H9 (cell line): ENCODE measurements around the gene SNORC. TPM values are rescaled to one million over a fixed set of nuclear protein-coding genes. Genes with fewer than 3 reads are reported as not detected.

Source experiments
- DNase-seq: peaks from one replicate; pipeline ENCODE4 v3.0.0-alpha.2; 2017
- H2AFZ ChIP-seq: one replicate; pipeline ENCODE4 v1.6.1; 2013; ENCODE audit warnings: mild to moderate bottlenecking, low read length, control low read depth, moderate library complexity
- H2AK5ac ChIP-seq: 2 replicates; pipeline ENCODE4 v1.6.1; 2013; ENCODE audit warnings: low read length, control low read depth, mixed read lengths; ENCODE audit not compliant: insufficient read length
- H2BK120ac ChIP-seq: one replicate; pipeline ENCODE4 v1.6.1; 2013; ENCODE audit warnings: low read depth, mild to moderate bottlenecking, low read length, control low read depth, inconsistent platforms; ENCODE audit not compliant: poor library complexity, severe bottlenecking
- H2BK12ac ChIP-seq: 2 replicates; pipeline ENCODE4 v1.6.1; 2013; ENCODE audit warnings: low read length, control low read depth, mixed read lengths, low read depth; ENCODE audit not compliant: insufficient read length
- H2BK15ac ChIP-seq: 2 replicates; pipeline ENCODE4 v1.6.1; 2013; ENCODE audit warnings: low read depth, low read length, control low read depth
- H2BK20ac ChIP-seq: one replicate; pipeline ENCODE4 v1.6.1; 2013; ENCODE audit warnings: low read depth, mild to moderate bottlenecking, low read length, control low read depth, inconsistent platforms; ENCODE audit not compliant: poor library complexity, severe bottlenecking
- H2BK5ac ChIP-seq: 2 replicates; pipeline ENCODE4 v1.6.1; 2013; ENCODE audit warnings: low read length, control low read depth, mixed read lengths; ENCODE audit not compliant: insufficient read length
- H3K14ac ChIP-seq: 2 replicates; pipeline ENCODE4 v1.6.1; 2013; ENCODE audit warnings: low read length, control low read depth; ENCODE audit not compliant: insufficient read depth
- H3K18ac ChIP-seq: 2 replicates; pipeline ENCODE4 v1.6.1; 2013; ENCODE audit warnings: low read depth, mild to moderate bottlenecking, mixed read lengths, low read length, control low read depth; ENCODE audit not compliant: insufficient read length
- H3K23ac ChIP-seq: 2 replicates; pipeline ENCODE4 v1.6.1; 2013; ENCODE audit warnings: low read length, control low read depth, mixed read lengths, low read depth; ENCODE audit not compliant: insufficient read length
- H3K23me2 ChIP-seq: 2 replicates; pipeline ENCODE4 v1.6.1; 2013; ENCODE audit warnings: low read depth, mild to moderate bottlenecking, mixed read lengths, low read length, control low read depth; ENCODE audit not compliant: insufficient read length, poor library complexity, severe bottlenecking
- H3K27ac ChIP-seq: 2 replicates; pipeline ENCODE4 v1.5.1; 2013; ENCODE audit warnings: low read length, control low read depth, mixed read lengths, low read depth; ENCODE audit not compliant: insufficient read length
- H3K27me3 ChIP-seq: 2 replicates; pipeline ENCODE4 v1.6.1; 2013; ENCODE audit warnings: low read length, control low read depth, inconsistent platforms; ENCODE audit not compliant: insufficient read depth
- H3K4ac ChIP-seq: 2 replicates; pipeline ENCODE4 v1.6.1; 2013; ENCODE audit warnings: low read depth, mild to moderate bottlenecking, control low read depth, inconsistent platforms, low read length, moderate library complexity
- H3K4me1 ChIP-seq: 2 replicates; pipeline ENCODE4 v1.6.1; 2013; ENCODE audit warnings: low read length, control low read depth, inconsistent platforms; ENCODE audit not compliant: insufficient read depth
- H3K4me2 ChIP-seq: 2 replicates; pipeline ENCODE4 v1.6.1; 2013; ENCODE audit warnings: low read length, control low read depth, mixed read lengths; ENCODE audit not compliant: insufficient read length, insufficient read depth
- H3K56ac ChIP-seq: 2 replicates; pipeline ENCODE4 v1.6.1; 2013; ENCODE audit warnings: low read depth, mild to moderate bottlenecking, mixed read lengths, low read length, control low read depth; ENCODE audit not compliant: insufficient read length
- H3K79me1 ChIP-seq: 2 replicates; pipeline ENCODE4 v1.6.1; 2013; ENCODE audit warnings: low read depth, mild to moderate bottlenecking, moderate library complexity, low read length, control low read depth, inconsistent platforms; ENCODE audit not compliant: insufficient read depth, poor library complexity, severe bottlenecking
- H3K79me2 ChIP-seq: 2 replicates; pipeline ENCODE4 v1.6.1; 2013; ENCODE audit warnings: low read length, control low read depth, inconsistent platforms; ENCODE audit not compliant: insufficient read depth
- H3K9ac ChIP-seq: 2 replicates; pipeline ENCODE4 v1.6.1; 2013; ENCODE audit warnings: low read length, control low read depth, mixed read lengths; ENCODE audit not compliant: insufficient read length; ENCODE audit errors: extremely low read depth
- H3K9me3 ChIP-seq: one replicate; pipeline ENCODE4 v1.6.1; 2013; ENCODE audit warnings: low read depth, low read length, inconsistent platforms; ENCODE audit not compliant: control insufficient read depth
- H3T11ph ChIP-seq: one replicate; pipeline ENCODE4 v1.6.1; 2013; ENCODE audit warnings: mild to moderate bottlenecking, low read length, control low read depth, inconsistent platforms
- H4K20me1 ChIP-seq: one replicate; pipeline ENCODE4 v1.6.1; 2013; ENCODE audit not compliant: control insufficient read depth, insufficient read length, insufficient read depth
- H4K5ac ChIP-seq: 2 replicates; pipeline ENCODE4 v1.6.1; 2013; ENCODE audit warnings: low read depth, mild to moderate bottlenecking, mixed read lengths, low read length, control low read depth; ENCODE audit not compliant: insufficient read length
- H4K8ac ChIP-seq: replicated peaks from 2 replicates; pipeline ENCODE4 v1.6.1; 2013; ENCODE audit warnings: low read length, control low read depth, mixed read lengths, low read depth; ENCODE audit not compliant: insufficient read length
- H4K91ac ChIP-seq: 2 replicates; pipeline ENCODE4 v1.6.1; 2013; ENCODE audit warnings: low read depth, mild to moderate bottlenecking, moderate library complexity, mixed read lengths, low read length, control low read depth; ENCODE audit not compliant: insufficient read length
- H3K27ac Mint-ChIP-seq, 3 experiments: 2 replicates in 2 of 3; 3 replicates in 1 of 3; pipeline ENCODE4 v1.8.0; 2020 to 2021; ENCODE audit warnings: mixed read lengths in 3 of 3, mild to moderate bottlenecking in 1 of 3, moderate library complexity in 1 of 3
- H3K27me3 Mint-ChIP-seq: 2 replicates; pipeline ENCODE4 v1.8.0; 2021; ENCODE audit warnings: low read depth, mild to moderate bottlenecking, moderate library complexity, mixed read lengths
- H3K36me3 Mint-ChIP-seq, 3 experiments: 2 replicates in 2 of 3; 3 replicates in 1 of 3; pipeline ENCODE4 v1.8.0; 2020 to 2021; ENCODE audit warnings: low read depth in 3 of 3, mixed read lengths in 3 of 3; ENCODE audit not compliant: insufficient read depth in 1 of 3
- H3K4me1 Mint-ChIP-seq, 2 experiments: 2 replicates each; pipeline ENCODE4 v1.8.0; 2020; ENCODE audit warnings: mixed read lengths in 2 of 2
- H3K4me3 Mint-ChIP-seq, 2 experiments: 2 replicates in 1 of 2; 3 replicates in 1 of 2; pipeline ENCODE4 v1.8.0; 2020 to 2021; ENCODE audit warnings: mild to moderate bottlenecking in 2 of 2, mixed read lengths in 2 of 2, moderate library complexity in 1 of 2
- H3K9me3 Mint-ChIP-seq, 2 experiments: 2 replicates in 1 of 2; 3 replicates in 1 of 2; pipeline ENCODE4 v1.8.0; 2020; ENCODE audit warnings: mild to moderate bottlenecking in 2 of 2, mixed read lengths in 2 of 2, moderate library complexity in 1 of 2
- CTCF ChIP-seq: fragments of 200-600 bp; sonication (generic); conservative IDR thresholded peaks from 3 replicates; pipeline ENCODE4 v1.8.0; 2021; ENCODE audit warnings: antibody characterized with exemption, mild to moderate bottlenecking
- WGBS: extraction: QIAGEN DNeasy Blood & Tissue Kit; methylation state at CpG from one replicate; pipeline ENCODE4 v1.1.7; 2013; ENCODE audit warnings: missing lambda C conversion rate, low lambda C conversion rate, mixed read lengths; ENCODE audit not compliant: insufficient read length; ENCODE audit errors: extremely low coverage; 5-methylcytosine and 5-hydroxymethylcytosine counted together
- total RNA-seq: library from RNA; stranded (reverse); gene quantifications from 2 replicates; pipeline ENCODE4 v1.2.1, GENCODE V29; 2021

SNORC gene
- total RNA-seq, 1 experiment from 2014 or later: 1.1 TPM

- no peak overlapping the region for H2BK12ac ChIP-seq
- no peak overlapping the region for H3K27ac Mint-ChIP-seq
- H2AK5ac ChIP-seq: no peak overlapping the region
- H3K18ac ChIP-seq: no peak overlapping the region
- H3T11ph ChIP-seq: no peak overlapping the region
- H3K36me3 Mint-ChIP-seq: no peaks in the 10 kb centered on the region
- no CpG with 5 or more reads among the region's 13 CpGs for WGBS
- no peaks in the 10 kb centered on the region for H3K4me1 ChIP-seq
- no peak overlapping the region for H3K9ac ChIP-seq
- no peak overlapping the region for H3K56ac ChIP-seq
- H3K4me2 ChIP-seq: peak overlapping the region; percentile 15
- H3K4me1 Mint-ChIP-seq: peaks cover 25 to 30% of the 10 kb centered on the region in 2 experiments
- H3K27me3 Mint-ChIP-seq: peaks cover 90% of the 10 kb centered on the region
- H4K20me1 ChIP-seq: no peaks in the 10 kb centered on the region
- no peaks in the 10 kb centered on the region for H3K9me3 ChIP-seq
- H2AFZ ChIP-seq: no peak overlapping the region
- H3K9me3 Mint-ChIP-seq: peaks cover 0 to 5% of the 10 kb centered on the region in 2 experiments; a peak in 1 of 5 replicates
- H3K4me3 Mint-ChIP-seq: peak overlapping the region; percentile 56 to 80
- peak; percentile 38 for DNase-seq
- H4K8ac ChIP-seq: no peak overlapping the region
- H3K14ac ChIP-seq: no peak overlapping the region
- H2BK15ac ChIP-seq: no peak overlapping the region
- H3K23ac ChIP-seq: no peak overlapping the region
- no peak overlapping the region for H4K91ac ChIP-seq
- H3K4ac ChIP-seq: no peak overlapping the region
- H2BK20ac ChIP-seq: no peak overlapping the region
- peaks cover 35% of the 10 kb centered on the region for H3K27me3 ChIP-seq
- H3K79me1 ChIP-seq: no peaks in the 10 kb centered on the region
- H2BK5ac ChIP-seq: no peak overlapping the region
- no peak overlapping the region for H2BK120ac ChIP-seq
- peaks cover 12% of the 10 kb centered on the region for H3K23me2 ChIP-seq
- TF ChIP-seq CTCF: no peak
- no peak overlapping the region for H4K5ac ChIP-seq
- H3K79me2 ChIP-seq: no peaks in the 10 kb centered on the region
- H3K27ac ChIP-seq: no peak overlapping the region
Observed at GRCh38 chr2:232926431-232926939, 56.4 kb downstream of the SNORC start.
